ENCODE data around the gene CNTN5.

Gene CNTN5

DNA sequence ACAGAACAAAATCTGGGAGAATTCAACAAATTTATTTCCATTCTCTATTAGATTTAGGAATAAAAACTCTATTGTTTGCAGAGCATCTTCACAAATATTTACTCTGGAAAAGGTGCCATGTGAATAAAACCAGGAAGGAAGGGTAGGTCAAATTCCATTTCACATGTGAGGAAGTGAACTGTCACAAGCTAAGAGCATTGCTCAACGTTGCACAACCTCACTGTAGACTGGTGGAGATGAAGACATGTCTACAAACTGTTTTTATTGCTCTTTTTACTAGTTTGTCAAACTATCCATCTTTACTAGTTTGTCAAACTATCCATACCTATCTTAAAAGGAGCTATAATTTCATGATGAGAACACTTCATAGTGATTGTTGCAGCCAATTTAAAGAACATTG is 236.4 kb downstream of the CNTN5 start:
- no peak for FAIRE-seq
- no peak for DNase-seq (ENCODE audit: insufficient read length, low spot score)
- TF ChIP-seq, protein P1, sequence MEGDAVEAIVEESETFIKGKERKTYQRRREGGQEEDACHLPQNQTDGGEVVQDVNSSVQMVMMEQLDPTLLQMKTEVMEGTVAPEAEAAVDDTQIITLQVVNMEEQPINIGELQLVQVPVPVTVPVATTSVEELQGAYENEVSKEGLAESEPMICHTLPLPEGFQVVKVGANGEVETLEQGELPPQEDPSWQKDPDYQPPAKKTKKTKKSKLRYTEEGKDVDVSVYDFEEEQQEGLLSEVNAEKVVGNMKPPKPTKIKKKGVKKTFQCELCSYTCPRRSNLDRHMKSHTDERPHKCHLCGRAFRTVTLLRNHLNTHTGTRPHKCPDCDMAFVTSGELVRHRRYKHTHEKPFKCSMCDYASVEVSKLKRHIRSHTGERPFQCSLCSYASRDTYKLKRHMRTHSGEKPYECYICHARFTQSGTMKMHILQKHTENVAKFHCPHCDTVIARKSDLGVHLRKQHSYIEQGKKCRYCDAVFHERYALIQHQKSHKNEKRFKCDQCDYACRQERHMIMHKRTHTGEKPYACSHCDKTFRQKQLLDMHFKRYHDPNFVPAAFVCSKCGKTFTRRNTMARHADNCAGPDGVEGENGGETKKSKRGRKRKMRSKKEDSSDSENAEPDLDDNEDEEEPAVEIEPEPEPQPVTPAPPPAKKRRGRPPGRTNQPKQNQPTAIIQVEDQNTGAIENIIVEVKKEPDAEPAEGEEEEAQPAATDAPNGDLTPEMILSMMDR (IDR thresholded peaks at IDR 0.05; ENCODE audit: insufficient read depth, missing control alignments): no peak

GRCh38 chr11:99260696-99261095 is 239.9 kb downstream of the CNTN5 start:
- TF ChIP-seq, protein P1 (IDR thresholded peaks at IDR 0.05; ENCODE audit: insufficient read depth, missing control alignments): no peak
- no peak for DNase-seq (ENCODE audit: insufficient read length, low spot score)
- FAIRE-seq: no peak

- TF ChIP-seq, protein P1 (IDR thresholded peaks at IDR 0.05; ENCODE audit: insufficient read depth, missing control alignments): no peak
- FAIRE-seq: no peak
- DNase-seq (ENCODE audit: insufficient read length, low spot score): no peak
These were observed 248.1 kb downstream of the CNTN5 start for GRCh38 chr11:99268886-99269285.

DNA sequence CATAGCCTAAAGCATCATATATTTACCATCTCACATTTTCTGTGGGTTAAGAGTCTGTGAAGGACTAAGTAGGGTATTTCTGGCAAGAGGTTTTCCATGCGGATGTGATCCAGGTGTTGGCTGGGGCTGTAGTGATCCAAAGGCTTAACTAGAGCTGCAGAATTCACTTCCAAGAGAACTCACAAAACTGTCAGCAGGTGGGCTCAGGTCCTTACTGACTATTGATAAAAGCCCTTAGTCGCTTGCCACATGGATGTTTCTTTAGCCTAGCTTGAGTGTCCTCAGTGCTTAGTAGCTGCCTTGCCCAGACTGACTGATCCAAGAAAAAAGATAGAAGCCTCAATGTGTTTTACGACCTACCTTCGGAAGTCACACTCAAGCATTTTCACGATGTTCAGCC is 250.8 kb downstream of the CNTN5 start:
- FAIRE-seq (no peak), DNase-seq (ENCODE audit: insufficient read length, low spot score) (no peak)
- TF ChIP-seq, protein P1 (IDR thresholded peaks at IDR 0.05; ENCODE audit: insufficient read depth, missing control alignments): no peak

DNA sequence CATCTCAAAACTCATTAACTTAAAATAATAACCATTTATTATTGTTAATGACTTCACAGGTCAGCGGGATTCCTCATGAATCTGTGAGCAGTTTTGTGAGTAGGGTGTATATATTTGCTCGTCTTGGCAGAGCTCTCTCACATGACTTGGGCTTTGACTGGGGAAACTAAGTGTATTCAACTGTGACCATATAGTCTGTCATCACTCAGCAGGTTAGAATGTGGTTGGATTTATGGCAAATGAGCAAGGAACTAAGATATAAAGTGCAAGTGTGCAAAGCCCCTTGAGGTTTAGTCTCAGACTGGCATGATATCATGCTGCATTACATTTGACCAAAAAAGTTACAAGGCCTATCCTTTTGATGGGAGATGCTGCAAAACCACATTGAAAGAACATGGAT is 254.8 kb downstream of the CNTN5 start:
- no peak for FAIRE-seq
- TF ChIP-seq, protein P1 (IDR thresholded peaks at IDR 0.05; ENCODE audit: insufficient read depth, missing control alignments): no peak
- no peak for DNase-seq (ENCODE audit: insufficient read length, low spot score)

DNA sequence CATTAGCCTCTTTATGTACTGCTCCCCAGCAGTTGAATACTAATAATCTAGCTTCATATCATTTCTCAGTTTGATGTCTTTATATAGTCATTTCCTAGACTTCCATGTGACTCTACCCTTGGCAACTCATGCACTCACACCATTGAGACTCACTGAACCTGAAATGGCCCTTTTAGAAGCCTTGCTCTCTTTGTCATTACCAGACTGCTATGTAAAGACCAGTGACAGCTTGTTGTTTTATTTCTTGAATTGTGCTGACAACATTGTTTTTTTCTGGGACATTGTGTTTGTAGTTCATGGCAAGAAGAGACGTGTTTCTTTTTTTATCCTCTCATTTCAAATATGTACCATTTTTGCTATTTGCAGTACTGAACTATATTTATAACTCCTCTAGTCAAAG is 256.5 kb downstream of the CNTN5 start:
- TF ChIP-seq, protein P1 (IDR thresholded peaks at IDR 0.05; ENCODE audit: insufficient read depth, missing control alignments): no peak
- DNase-seq (ENCODE audit: insufficient read length, low spot score) (no peak), FAIRE-seq (peak; percentile 35)

GRCh38 chr11:99279266-99279665 is 258.5 kb downstream of the CNTN5 start:
- TF ChIP-seq, protein P1 (IDR thresholded peaks at IDR 0.05; ENCODE audit: insufficient read depth, missing control alignments): no peak
- DNase-seq (ENCODE audit: insufficient read length, low spot score): no peak
- FAIRE-seq: no peak
